COLO829 (cell line): ENCODE results near the gene SIMC1.
"Not testable (repeated sequence)": the region's sequence is repeated elsewhere in the genome, so short reads cannot be mapped to it uniquely, and the experiment has no call there.

ENCODE experiments used
- DNase-seq: peaks from one replicate; pipeline ENCODE4 v3.0.0; 2012; ENCODE audit warnings: low spot score

The SIMC1 gene

GRCh38 chr5:176237971-176238644 is at the start of gene SIMC1:
Gene SIMC1, plus strand, starts transcription at chr5:176238424. Its CDS starts 85 bp downstream, at chr5:176238509.
- not testable (repeated sequence) for DNase-seq

GRCh38 chr5:176188506-176189193 is 49.6 kb upstream of the SIMC1 start:
- no peak for DNase-seq

GRCh38 chr5:176189857-176190256 is 48.4 kb upstream of the SIMC1 start:
- DNase-seq: no peak

- no peak for DNase-seq
Measured at GRCh38 chr5:176190886-176191755, 47.1 kb upstream of the SIMC1 start.

GRCh38 chr5:176192094-176192721 is 46.0 kb upstream of the SIMC1 start:
- DNase-seq: no peak

GRCh38 chr5:176192722-176193117 is 45.5 kb upstream of the SIMC1 start:
- not testable (repeated sequence) for DNase-seq

- DNase-seq: not testable (repeated sequence)
Measured at GRCh38 chr5:176193636-176194035, 44.6 kb upstream of the SIMC1 start.

- not testable (repeated sequence) for DNase-seq
Measured at GRCh38 chr5:176194238-176195083, 43.8 kb upstream of the SIMC1 start.

- not testable (repeated sequence) for DNase-seq
Measured at GRCh38 chr5:176195084-176195413, 43.2 kb upstream of the SIMC1 start.

GRCh38 chr5:176195487-176196207 is 42.6 kb upstream of the SIMC1 start:
- DNase-seq: not testable (repeated sequence)

- DNase-seq: not testable (repeated sequence)
Measured at GRCh38 chr5:176196781-176197180, 41.4 kb upstream of the SIMC1 start.

GRCh38 chr5:176197234-176197858 is 40.9 kb upstream of the SIMC1 start:
- DNase-seq: not testable (repeated sequence)

- DNase-seq: not testable (repeated sequence)
Measured at GRCh38 chr5:176198299-176198698, 39.9 kb upstream of the SIMC1 start.

- not testable (repeated sequence) for DNase-seq
Measured at GRCh38 chr5:176198991-176199733, 39.1 kb upstream of the SIMC1 start.

GRCh38 chr5:176199803-176200399 is 38.3 kb upstream of the SIMC1 start:
- DNase-seq: not testable (repeated sequence)

GRCh38 chr5:176201811-176202210 is 36.4 kb upstream of the SIMC1 start:
- no peak for DNase-seq

- no peak for DNase-seq
Measured at GRCh38 chr5:176203086-176203485, 35.1 kb upstream of the SIMC1 start.

GRCh38 chr5:176203535-176203934 is 34.7 kb upstream of the SIMC1 start:
- not testable (repeated sequence) for DNase-seq

GRCh38 chr5:176214466-176215021 is 23.7 kb upstream of the SIMC1 start:
- not testable (repeated sequence) for DNase-seq
